Activated CD8-positive, alpha-beta memory T cell treated with anti-CD3 and anti-CD28 coated beads for 24 hours (primary cell): ENCODE measurements around the gene UBL4B.

Experiments
- DNase-seq: peaks from one replicate; pipeline ENCODE4 v3.0.0-alpha.2; 2020

The UBL4B gene

GRCh38 chr1:110159168-110159567, 46.9 kb downstream of the UBL4B start:
- no peak for DNase-seq

GRCh38 chr1:110160538-110161100, 48.4 kb downstream of the UBL4B start:
- no peak for DNase-seq

DNA sequence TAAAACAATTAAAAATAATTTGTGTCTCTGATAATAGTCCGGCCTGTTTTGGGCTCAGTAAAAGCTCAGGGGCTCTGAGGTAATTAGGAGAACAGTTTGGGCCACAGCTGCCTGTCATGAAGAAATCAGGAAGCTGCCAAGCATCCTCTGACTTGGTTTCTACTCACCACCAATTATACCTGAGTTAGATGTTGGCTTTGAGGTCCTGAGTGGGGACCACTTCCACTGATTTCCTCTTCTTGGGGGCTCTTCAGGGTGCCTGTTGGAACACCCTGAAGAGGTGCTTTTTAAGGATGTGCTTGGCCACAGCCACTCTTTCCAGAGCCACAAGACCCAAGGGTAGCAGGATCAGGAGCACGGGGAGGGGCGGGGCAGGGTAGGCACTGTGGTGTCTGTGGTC, 48.9 kb downstream of the UBL4B start:
- no peak for DNase-seq

- no peak for DNase-seq
These were observed 49.6 kb downstream of the UBL4B start for GRCh38 chr1:110161849-110162248.
